Measurements from ENCODE around the gene ZIC2.

DNA sequence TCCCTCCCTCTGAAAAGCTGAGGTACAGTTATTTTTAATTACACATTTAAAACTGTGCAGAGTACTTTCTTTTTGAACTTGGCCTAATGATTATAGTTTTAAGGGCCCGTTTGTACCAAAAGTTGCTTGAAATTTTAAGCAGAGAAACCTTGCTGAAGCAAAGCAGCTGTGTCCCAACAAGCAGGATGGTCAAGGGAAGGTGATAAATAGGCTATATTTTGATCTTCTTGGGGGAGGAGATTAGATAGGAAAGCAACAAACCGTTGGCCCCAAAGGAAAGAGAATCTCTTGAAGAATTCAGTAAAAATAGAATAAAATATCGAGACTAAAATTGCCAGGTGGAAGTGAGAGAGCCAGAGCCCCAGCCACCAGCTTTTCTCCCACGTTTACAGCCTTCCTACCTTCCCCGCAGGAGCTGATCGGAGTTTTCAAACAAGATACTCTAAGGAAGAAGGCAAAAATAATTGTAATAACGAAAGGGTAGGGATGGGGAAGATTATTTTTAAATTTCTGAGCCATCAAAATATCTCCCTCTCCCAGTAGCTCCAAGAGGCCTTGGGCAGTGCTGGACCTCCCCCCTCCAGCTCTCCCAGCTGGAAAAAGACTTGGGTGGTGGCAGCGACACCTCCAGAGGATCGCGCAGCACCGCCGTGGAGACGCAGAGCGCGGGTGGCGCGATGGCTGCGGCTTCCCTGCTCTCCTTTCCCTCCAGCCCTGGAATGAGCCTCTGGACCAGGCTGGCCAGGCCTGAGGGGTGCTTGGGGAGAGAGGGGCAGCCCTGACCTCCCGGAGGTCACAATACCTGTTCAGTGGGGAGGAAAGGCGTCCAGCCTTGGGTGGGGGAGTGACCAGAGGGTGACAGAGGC is 5.8 kb downstream of the ZIC2 start:
- peak; percentile 56; the same call in 1 of the 2 replicates for TF ChIP-seq EZH2phosphoT487 (IDR thresholded peaks at IDR 0.05; ENCODE audit: insufficient read depth, low read depth)
- peak; percentile 24 for TF ChIP-seq EZH2 (IDR thresholded peaks at IDR 0.05; ENCODE audit: insufficient read depth, poor library complexity, severe bottlenecking)
